Activated CD4-positive, alpha-beta T cell treated with anti-CD3 and anti-CD28 coated beads for 4 hours (primary cell): ENCODE data around the gene ASAP2.

Experiments
- DNase-seq, 2 donors: peaks; one replicate each; pipeline ENCODE4 v3.0.0-alpha.2; 2020

ASAP2 gene

GRCh38 chr2:9232166-9232479, 25.5 kb downstream of the ASAP2 start:
- no peak for DNase-seq

GRCh38 chr2:9232886-9233285, 26.3 kb downstream of the ASAP2 start:
- no peak for DNase-seq

- no peak for DNase-seq
Measured at GRCh38 chr2:9234680-9235146, 28.1 kb downstream of the ASAP2 start.

GRCh38 chr2:9235147-9236044, 28.8 kb downstream of the ASAP2 start:
- DNase-seq: no peak

GRCh38 chr2:9236045-9236344, 29.4 kb downstream of the ASAP2 start:
- no peak for DNase-seq

- DNase-seq: no peak
Measured at GRCh38 chr2:9236867-9237266, 30.3 kb downstream of the ASAP2 start.

GRCh38 chr2:9237831-9238230, 31.2 kb downstream of the ASAP2 start:
- no peak for DNase-seq

GRCh38 chr2:9238591-9239326, 32.1 kb downstream of the ASAP2 start:
- no peak for DNase-seq

GRCh38 chr2:9239616-9240015, 33.0 kb downstream of the ASAP2 start:
- no peak for DNase-seq

- DNase-seq: no peak
Measured at GRCh38 chr2:9240745-9241144, 34.1 kb downstream of the ASAP2 start.

GRCh38 chr2:9241233-9241632, 34.6 kb downstream of the ASAP2 start:
- no peak for DNase-seq

- no peak for DNase-seq
Measured at GRCh38 chr2:9243357-9243756, 36.7 kb downstream of the ASAP2 start.

- no peak for DNase-seq
Measured at GRCh38 chr2:9244985-9245544, 38.5 kb downstream of the ASAP2 start.

- DNase-seq: no peak
Measured at GRCh38 chr2:9247177-9247576, 40.6 kb downstream of the ASAP2 start.

GRCh38 chr2:9247786-9248185, 41.2 kb downstream of the ASAP2 start:
- no peak for DNase-seq

- no peak for DNase-seq
Measured at GRCh38 chr2:9248363-9248762, 41.8 kb downstream of the ASAP2 start.

GRCh38 chr2:9249020-9249800, 42.6 kb downstream of the ASAP2 start:
- DNase-seq: no peak

GRCh38 chr2:9250091-9250490, 43.5 kb downstream of the ASAP2 start:
- no peak for DNase-seq

- no peak for DNase-seq
Measured at GRCh38 chr2:9250498-9251153, 44.0 kb downstream of the ASAP2 start.

GRCh38 chr2:9251154-9252001, 44.8 kb downstream of the ASAP2 start:
- DNase-seq: no peak

- DNase-seq: no peak
Measured at GRCh38 chr2:9252002-9252357, 45.4 kb downstream of the ASAP2 start.

GRCh38 chr2:9255416-9255815, 48.8 kb downstream of the ASAP2 start:
- no peak for DNase-seq
